Mammary epithelial cell (primary cell): ENCODE results near the gene FAT4.

Experiments used
- EZH2 ChIP-seq: IDR thresholded peaks from 2 replicates; pipeline ENCODE4 v1.6.1; 2012; ENCODE audit warnings: low read length, inconsistent platforms, borderline replicate concordance
- TF ChIP-seq, protein P1 (sequence below), 2 donors: IDR thresholded peaks in 1 of 2; conservative IDR thresholded peaks in 1 of 2; 2 replicates each; pipeline ENCODE4 v1.5.1; 2011 to 2012; ENCODE audit warnings: inconsistent platforms in 2 of 2, low read length in 2 of 2, mild to moderate bottlenecking in 2 of 2, control low read depth in 1 of 2, low read depth in 1 of 2; ENCODE audit not compliant: insufficient read depth in 1 of 2; ENCODE audit errors: extremely low read depth in 1 of 2

DNA sequence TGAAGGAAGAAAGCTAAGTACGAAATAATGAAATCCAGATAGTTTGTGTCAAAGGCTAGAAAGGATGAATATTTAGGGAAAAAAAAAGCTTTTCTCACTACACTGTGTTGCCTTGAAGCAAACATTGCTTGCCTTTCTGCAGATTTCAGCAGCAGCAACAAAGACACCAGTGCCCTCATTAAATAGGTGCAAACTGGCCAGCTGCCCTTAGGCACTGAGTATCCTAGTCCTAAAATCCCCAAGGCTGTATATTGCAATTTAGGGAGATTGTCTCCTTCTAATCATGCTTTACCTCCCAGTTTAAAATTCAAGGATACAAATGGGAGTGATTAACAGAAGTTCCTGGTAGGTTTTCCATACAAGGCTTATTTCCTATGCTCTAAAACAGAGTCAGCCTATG lies 8.6 kb upstream of the FAT4 start:
- TF ChIP-seq, protein P1, sequence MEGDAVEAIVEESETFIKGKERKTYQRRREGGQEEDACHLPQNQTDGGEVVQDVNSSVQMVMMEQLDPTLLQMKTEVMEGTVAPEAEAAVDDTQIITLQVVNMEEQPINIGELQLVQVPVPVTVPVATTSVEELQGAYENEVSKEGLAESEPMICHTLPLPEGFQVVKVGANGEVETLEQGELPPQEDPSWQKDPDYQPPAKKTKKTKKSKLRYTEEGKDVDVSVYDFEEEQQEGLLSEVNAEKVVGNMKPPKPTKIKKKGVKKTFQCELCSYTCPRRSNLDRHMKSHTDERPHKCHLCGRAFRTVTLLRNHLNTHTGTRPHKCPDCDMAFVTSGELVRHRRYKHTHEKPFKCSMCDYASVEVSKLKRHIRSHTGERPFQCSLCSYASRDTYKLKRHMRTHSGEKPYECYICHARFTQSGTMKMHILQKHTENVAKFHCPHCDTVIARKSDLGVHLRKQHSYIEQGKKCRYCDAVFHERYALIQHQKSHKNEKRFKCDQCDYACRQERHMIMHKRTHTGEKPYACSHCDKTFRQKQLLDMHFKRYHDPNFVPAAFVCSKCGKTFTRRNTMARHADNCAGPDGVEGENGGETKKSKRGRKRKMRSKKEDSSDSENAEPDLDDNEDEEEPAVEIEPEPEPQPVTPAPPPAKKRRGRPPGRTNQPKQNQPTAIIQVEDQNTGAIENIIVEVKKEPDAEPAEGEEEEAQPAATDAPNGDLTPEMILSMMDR (conservative IDR thresholded peaks at IDR 0.05 in 1 of 2, IDR thresholded peaks at IDR 0.05 in 1 of 2; ENCODE audit: extremely low read depth in 1 of 2, insufficient read depth in 1 of 2, low read depth in 1 of 2, low read length in 2 of 2) = no peak
- TF ChIP-seq EZH2 = no peak
